ENCODE measurements around the gene KDM6A. TPM values are rescaled to one million over a fixed set of nuclear protein-coding genes. Genes with fewer than 3 reads are reported as not detected.

Gene KDM6A
- total and polyA plus RNA-seq, 2 donors (not counting 3 experiments of a cell fraction or from before 2014, with no cell fraction given) = 9.0 to 20.6 TPM

DNA sequence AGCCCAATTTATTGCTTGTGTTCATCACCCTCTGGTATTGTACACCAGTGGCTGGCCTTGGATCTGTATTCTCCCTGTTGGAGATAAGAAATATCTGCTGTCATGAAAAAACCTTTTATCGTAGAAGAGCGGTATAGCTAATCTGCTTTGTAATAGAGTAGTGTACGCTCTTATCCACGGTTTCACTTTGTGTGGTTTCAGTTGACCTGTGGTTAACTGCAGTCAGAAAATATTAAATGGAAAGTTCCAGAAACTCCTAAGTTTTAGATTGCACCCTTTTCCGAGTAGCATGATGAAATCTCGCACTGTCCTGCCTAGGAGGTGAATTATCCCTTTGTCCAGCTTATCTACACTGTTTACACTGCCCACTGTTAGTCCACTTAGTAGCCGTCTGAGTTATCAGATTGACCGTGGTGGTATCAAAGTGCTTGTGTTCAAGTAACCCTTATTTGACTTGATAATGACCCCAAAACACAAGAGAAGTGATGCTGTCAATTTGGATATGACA, 42.4 kb downstream of the KDM6A start:
- H4K20me1 ChIP-seq (replicated peaks; ENCODE audit: control insufficient read depth, extremely low read depth, insufficient read depth, low read length) = no peaks in the 10 kb centered on the region
- peak overlapping the region; percentile 47 for H3K4me2 ChIP-seq (ENCODE audit: insufficient read depth, low read length)

More for the DNA sequence above, 42.4 kb downstream of the KDM6A start:
- H3K79me2 ChIP-seq (ENCODE audit: control insufficient read depth, insufficient read depth, low read length) = peaks cover 56% of the 10 kb centered on the region
- POLR2A ChIA-PET = no interaction called here
- DNase-seq (ENCODE audit: low read depth, low spot score) (peak; percentile 14), FAIRE-seq (no peak)
- intact Hi-C loops (cut with micrococcal nuclease) = no loop called here
- no TSS peak for BruUV-seq (replicated peaks)
- H3K4me1 ChIP-seq (ENCODE audit: control insufficient read depth, extremely low read depth, insufficient read depth, low read length) = peaks cover 13% of the 10 kb centered on the region
- no peak overlapping the region for H3K4me3 ChIP-seq (replicated peaks in 1 of 3; ENCODE audit: insufficient read depth in 1 of 3, low read depth in 1 of 3, low read length in 3 of 3)
- no peak overlapping the region for H3K27ac ChIP-seq (ENCODE audit: insufficient read depth, low read depth, low read length)
- no peak overlapping the region for H2AFZ ChIP-seq (ENCODE audit: low read depth, low read length)
- H3K9me3 ChIP-seq (replicated peaks; ENCODE audit: control insufficient read depth, insufficient read depth, low read length) = no peaks in the 10 kb centered on the region
- no peak overlapping the region for H3K9ac ChIP-seq (replicated peaks; ENCODE audit: extremely low read depth, insufficient read depth, low read length)
- TF ChIP-seq EZH2 (IDR thresholded peaks at IDR 0.05; ENCODE audit: borderline replicate concordance, low read depth, low read length, severe bottlenecking) (no peak), MAX (IDR thresholded peaks at IDR 0.05; ENCODE audit: insufficient read depth, insufficient read length) (no peak), POLR2AphosphoS5 (IDR thresholded peaks at IDR 0.05; ENCODE audit: insufficient read depth, low read depth, low read length) (no peak), JUN (IDR thresholded peaks at IDR 0.05; ENCODE audit: borderline replicate concordance, insufficient read depth, insufficient read length, low read depth) (no peak), MYC (IDR thresholded peaks at IDR 0.05; ENCODE audit: low read depth, low read length) (no peak), GATA2 (IDR thresholded peaks at IDR 0.05; ENCODE audit: insufficient read depth, insufficient read length, low read depth, low read length) (no peak), FOS (IDR thresholded peaks at IDR 0.05; ENCODE audit: borderline replicate concordance, insufficient read depth, low read length) (no peak), POLR2A (IDR thresholded peaks at IDR 0.05; ENCODE audit: low read depth, low read length) (no peak)
- TF ChIP-seq, protein P1, sequence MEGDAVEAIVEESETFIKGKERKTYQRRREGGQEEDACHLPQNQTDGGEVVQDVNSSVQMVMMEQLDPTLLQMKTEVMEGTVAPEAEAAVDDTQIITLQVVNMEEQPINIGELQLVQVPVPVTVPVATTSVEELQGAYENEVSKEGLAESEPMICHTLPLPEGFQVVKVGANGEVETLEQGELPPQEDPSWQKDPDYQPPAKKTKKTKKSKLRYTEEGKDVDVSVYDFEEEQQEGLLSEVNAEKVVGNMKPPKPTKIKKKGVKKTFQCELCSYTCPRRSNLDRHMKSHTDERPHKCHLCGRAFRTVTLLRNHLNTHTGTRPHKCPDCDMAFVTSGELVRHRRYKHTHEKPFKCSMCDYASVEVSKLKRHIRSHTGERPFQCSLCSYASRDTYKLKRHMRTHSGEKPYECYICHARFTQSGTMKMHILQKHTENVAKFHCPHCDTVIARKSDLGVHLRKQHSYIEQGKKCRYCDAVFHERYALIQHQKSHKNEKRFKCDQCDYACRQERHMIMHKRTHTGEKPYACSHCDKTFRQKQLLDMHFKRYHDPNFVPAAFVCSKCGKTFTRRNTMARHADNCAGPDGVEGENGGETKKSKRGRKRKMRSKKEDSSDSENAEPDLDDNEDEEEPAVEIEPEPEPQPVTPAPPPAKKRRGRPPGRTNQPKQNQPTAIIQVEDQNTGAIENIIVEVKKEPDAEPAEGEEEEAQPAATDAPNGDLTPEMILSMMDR (IDR thresholded peaks at IDR 0.05; ENCODE audit: extremely low read depth in 1 of 2, insufficient read depth in 1 of 2, low read depth in 1 of 2, low read length in 2 of 2) = no peak
- H3K36me3 ChIP-seq (ENCODE audit: control insufficient read depth in 2 of 2, extremely low read depth in 1 of 2, insufficient read depth in 2 of 2, low read length in 2 of 2) = no peaks in the 10 kb centered on the region
- CTCF ChIA-PET = interaction anchor here (0.6 kb wide), 1 partner anchor 17 kb away, joined by 5 read pairs; no protein-coding TSS in a partner anchor
- peaks cover 2% of the 10 kb centered on the region for H3K9me1 ChIP-seq (replicated peaks; ENCODE audit: control insufficient read depth, extremely low read depth, insufficient read depth, low read length)
- dilution Hi-C loops (cut with MboI; ENCODE audit: extremely low pct_ligation_motif_present, low sequenced_read_pairs) = no loop called here
- H3K27me3 ChIP-seq (ENCODE audit: control insufficient read depth in 2 of 2, insufficient read depth in 2 of 2, low read length in 2 of 2) = no peaks in the 10 kb centered on the region
